Activated naive CD8-positive, alpha-beta T cell treated with anti-CD3 and anti-CD28 coated beads for 36 hours (primary cell): ENCODE measurements around the gene HHIPL1. TPM values are rescaled to one million over a fixed set of nuclear protein-coding genes. Genes with fewer than 3 reads are reported as not detected.

Experiments used
- DNase-seq: peaks from one replicate; pipeline ENCODE4 v3.0.0; 2021
- H3K27ac Mint-ChIP-seq: one replicate; pipeline ENCODE4 v1.8.0; 2022; ENCODE audit warnings: mild to moderate bottlenecking, moderate library complexity, mixed read lengths
- H3K27me3 Mint-ChIP-seq: one replicate; pipeline ENCODE4 v1.8.0; 2022; ENCODE audit warnings: mild to moderate bottlenecking, mixed read lengths
- H3K36me3 Mint-ChIP-seq: one replicate; pipeline ENCODE4 v1.8.0; 2021; ENCODE audit warnings: mild to moderate bottlenecking, mixed read lengths
- H3K4me1 Mint-ChIP-seq: one replicate; pipeline ENCODE4 v1.8.0; 2021; ENCODE audit warnings: mixed read lengths
- H3K4me3 Mint-ChIP-seq: one replicate; pipeline ENCODE4 v1.8.0; 2022; ENCODE audit warnings: mild to moderate bottlenecking, moderate library complexity, mixed read lengths
- H3K9me3 Mint-ChIP-seq: one replicate; pipeline ENCODE4 v1.8.0; 2022; ENCODE audit warnings: mixed read lengths
- total RNA-seq, 2 experiments: library from RNA; stranded (reverse); gene quantifications; one replicate each; pipeline ENCODE4 v1.2.3, GENCODE V29; 2021

The HHIPL1 gene
- total RNA-seq, 2 experiments from 2014 or later: 0.02 TPM; not detected in 1

GRCh38 chr14:99681101-99681831, 36.3 kb downstream of the HHIPL1 start:
- H3K4me3 Mint-ChIP-seq: no peak overlapping the region
- H3K4me1 Mint-ChIP-seq: peaks cover 7% of the 10 kb centered on the region
- H3K9me3 Mint-ChIP-seq: peaks cover 6% of the 10 kb centered on the region
- H3K27ac Mint-ChIP-seq: no peak overlapping the region
- H3K36me3 Mint-ChIP-seq: no peaks in the 10 kb centered on the region
- H3K27me3 Mint-ChIP-seq: peaks cover 7% of the 10 kb centered on the region
- DNase-seq: no peak

- DNase-seq: no peak
- H3K27me3 Mint-ChIP-seq: peaks cover 7% of the 10 kb centered on the region
- peaks cover 2% of the 10 kb centered on the region for H3K4me1 Mint-ChIP-seq
- H3K27ac Mint-ChIP-seq: no peak overlapping the region
- H3K4me3 Mint-ChIP-seq: no peak overlapping the region
- H3K36me3 Mint-ChIP-seq: no peaks in the 10 kb centered on the region
- H3K9me3 Mint-ChIP-seq: peaks cover 6% of the 10 kb centered on the region
These were observed 36.9 kb downstream of the HHIPL1 start for GRCh38 chr14:99681832-99682148.

GRCh38 chr14:99682809-99683618, 38.1 kb downstream of the HHIPL1 start:
- peak; percentile 86 for DNase-seq
- H3K4me3 Mint-ChIP-seq: peak overlapping the region; percentile 85
- peaks cover 13% of the 10 kb centered on the region for H3K27me3 Mint-ChIP-seq
- H3K4me1 Mint-ChIP-seq: peaks cover 2% of the 10 kb centered on the region
- H3K9me3 Mint-ChIP-seq: peaks cover 6% of the 10 kb centered on the region
- no peaks in the 10 kb centered on the region for H3K36me3 Mint-ChIP-seq
- H3K27ac Mint-ChIP-seq: peak overlapping the region; percentile 81

GRCh38 chr14:99683619-99684409, 38.9 kb downstream of the HHIPL1 start, which contains the start of gene CYP46A1:
Gene CYP46A1 (plus strand): TSS chr14:99684298. CDS start chr14:99684418, 120 bp downstream.
- Mint-ChIP-seq H3K4me1 (peaks cover 2% of the 10 kb centered on the region), H3K27ac (peak within 1 kb of the TSS; percentile 81), H3K36me3 (no peaks in the 10 kb centered on the region), H3K9me3 (peaks cover under 1% of the 10 kb centered on the region), H3K27me3 (peaks cover 21% of the 10 kb centered on the region), H3K4me3 (peak within 1 kb of the TSS; percentile 85)
- DNase-seq: peak; percentile 100

GRCh38 chr14:99684410-99684934, 39.5 kb downstream of the HHIPL1 start:
- Mint-ChIP-seq H3K4me3 (no peak overlapping the region), H3K27me3 (peaks cover 25% of the 10 kb centered on the region), H3K9me3 (no peaks in the 10 kb centered on the region), H3K36me3 (no peaks in the 10 kb centered on the region), H3K27ac (no peak overlapping the region), H3K4me1 (peaks cover 2% of the 10 kb centered on the region)
- no peak for DNase-seq

GRCh38 chr14:99685151-99685591, 40.2 kb downstream of the HHIPL1 start:
- Mint-ChIP-seq H3K27me3 (peaks cover 32% of the 10 kb centered on the region), H3K4me1 (peaks cover 2% of the 10 kb centered on the region), H3K4me3 (peak overlapping the region; percentile 30), H3K36me3 (no peaks in the 10 kb centered on the region), H3K27ac (no peak overlapping the region), H3K9me3 (no peaks in the 10 kb centered on the region)
- no peak for DNase-seq

GRCh38 chr14:99685596-99685995, 40.7 kb downstream of the HHIPL1 start:
- H3K36me3 Mint-ChIP-seq: no peaks in the 10 kb centered on the region

DNA sequence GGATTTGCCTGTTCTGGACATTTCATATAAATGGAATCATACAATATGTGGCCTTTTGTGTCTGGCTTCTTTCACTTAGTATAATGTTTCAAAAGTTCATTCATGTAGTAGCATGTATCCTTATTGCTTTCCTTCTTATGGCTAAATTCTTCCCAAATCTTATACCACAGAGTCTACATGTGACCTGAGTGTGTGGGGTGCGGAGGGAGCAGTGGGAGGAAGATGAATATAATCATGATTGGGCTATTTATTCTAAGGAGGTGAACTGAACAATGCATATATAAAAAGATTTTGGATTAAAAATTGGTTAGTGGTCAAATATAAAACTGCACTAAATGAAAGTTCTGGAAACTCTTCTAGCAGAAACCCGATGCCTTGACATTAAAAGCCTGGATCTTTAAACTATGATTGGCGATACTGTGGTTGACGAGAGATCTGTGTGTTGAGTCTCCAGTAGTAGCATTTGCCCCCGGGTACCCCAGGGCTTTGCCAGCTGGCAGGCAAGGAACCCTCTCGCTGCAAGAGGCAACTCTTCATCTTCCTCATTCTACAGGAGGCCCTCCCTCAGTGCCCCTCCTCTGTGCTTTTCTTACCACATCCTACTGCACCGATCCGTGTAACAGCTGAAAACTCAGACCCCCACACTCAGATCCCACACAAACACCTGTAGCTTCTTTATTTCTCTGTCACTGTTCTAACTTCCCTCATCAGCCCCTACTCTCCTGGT, 41.8 kb downstream of the HHIPL1 start:
- no peak overlapping the region for H3K27ac Mint-ChIP-seq
- peaks cover 40% of the 10 kb centered on the region for H3K27me3 Mint-ChIP-seq
- no peak for DNase-seq
- peaks cover 2% of the 10 kb centered on the region for H3K4me1 Mint-ChIP-seq
- no peak overlapping the region for H3K4me3 Mint-ChIP-seq
- H3K36me3 Mint-ChIP-seq: no peaks in the 10 kb centered on the region
- H3K9me3 Mint-ChIP-seq: no peaks in the 10 kb centered on the region

More at GRCh38 chr14:99685596-99685995, 40.7 kb downstream of the HHIPL1 start:
- Mint-ChIP-seq H3K27ac (no peak overlapping the region), H3K4me3 (peak overlapping the region; percentile 3), H3K4me1 (peaks cover 2% of the 10 kb centered on the region), H3K27me3 (peaks cover 35% of the 10 kb centered on the region), H3K9me3 (no peaks in the 10 kb centered on the region)
- no peak for DNase-seq

DNA sequence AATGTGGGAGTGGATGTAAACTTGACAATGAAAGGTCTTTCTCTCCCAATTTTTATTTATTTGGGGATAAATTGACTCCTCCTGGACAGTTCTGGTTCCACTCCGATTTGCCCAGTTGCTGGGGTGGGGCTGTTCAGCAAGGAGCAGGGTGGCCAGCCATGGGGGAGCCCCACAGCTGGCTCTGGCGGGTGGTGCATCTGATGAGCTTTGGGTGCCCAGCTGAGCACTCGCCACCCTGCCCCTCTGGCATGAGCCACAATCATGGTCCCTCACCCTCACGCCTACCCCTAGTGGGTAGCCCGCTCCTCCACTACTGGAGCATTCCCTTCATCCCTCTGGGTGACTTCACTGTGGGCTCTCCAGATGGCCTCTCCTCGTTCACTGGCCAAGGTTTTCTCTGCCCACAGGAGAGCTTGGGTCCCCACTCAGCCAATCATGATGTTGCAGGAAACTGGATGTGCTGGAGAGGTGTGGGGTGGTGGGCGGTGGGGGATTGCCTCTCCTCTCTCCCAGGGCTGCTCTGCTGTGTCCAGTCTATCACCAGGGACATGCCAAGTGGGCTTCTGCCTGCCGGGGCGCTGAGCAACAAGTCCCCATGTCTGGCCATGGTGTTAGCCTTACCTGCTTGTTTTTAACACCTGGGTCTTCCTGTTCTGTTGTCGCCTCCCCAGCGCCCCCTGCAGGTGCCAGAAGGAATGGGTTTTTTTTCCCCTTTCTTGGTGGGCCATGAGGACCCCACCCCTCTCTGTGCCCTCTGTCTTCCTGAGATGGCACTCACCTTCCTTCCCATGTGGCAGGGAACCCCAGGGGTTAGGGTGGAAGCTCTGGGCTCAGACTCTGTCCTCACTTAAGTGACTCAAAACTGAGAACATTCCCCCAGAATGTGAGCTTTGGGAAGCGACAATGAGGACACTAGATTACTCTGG, 42.6 kb downstream of the HHIPL1 start:
- Mint-ChIP-seq H3K4me1 (peaks cover 1% of the 10 kb centered on the region), H3K4me3 (no peak overlapping the region), H3K9me3 (no peaks in the 10 kb centered on the region), H3K36me3 (no peaks in the 10 kb centered on the region), H3K27me3 (peaks cover 40% of the 10 kb centered on the region), H3K27ac (no peak overlapping the region)
- peak; percentile 21 for DNase-seq

DNA sequence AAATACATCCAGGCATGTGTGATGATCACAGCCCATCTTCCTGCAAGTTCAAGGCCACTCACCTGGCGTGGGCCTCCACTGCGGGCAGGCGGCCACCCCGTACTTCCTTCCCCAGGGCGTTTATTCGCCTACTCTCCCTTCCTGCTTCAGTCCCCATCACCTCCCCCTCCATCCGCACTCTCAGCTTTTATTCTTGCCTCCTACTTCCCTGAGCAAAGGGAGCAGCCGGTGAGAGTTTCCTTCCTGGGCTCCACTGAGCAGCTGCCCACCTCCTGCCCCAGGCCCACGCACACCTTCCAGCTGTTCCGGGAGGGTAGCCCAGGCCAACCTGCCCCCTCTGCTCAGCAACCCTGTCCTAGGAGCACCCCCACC, 43.3 kb downstream of the HHIPL1 start:
- Mint-ChIP-seq H3K9me3 (no peaks in the 10 kb centered on the region), H3K4me3 (no peak overlapping the region), H3K27ac (no peak overlapping the region), H3K36me3 (no peaks in the 10 kb centered on the region), H3K4me1 (no peaks in the 10 kb centered on the region), H3K27me3 (peaks cover 40% of the 10 kb centered on the region)
- no peak for DNase-seq

GRCh38 chr14:99688629-99689028, 43.7 kb downstream of the HHIPL1 start:
- no peaks in the 10 kb centered on the region for H3K36me3 Mint-ChIP-seq
- no peak overlapping the region for H3K27ac Mint-ChIP-seq
- H3K4me3 Mint-ChIP-seq: no peak overlapping the region
- H3K4me1 Mint-ChIP-seq: no peaks in the 10 kb centered on the region
- H3K9me3 Mint-ChIP-seq: no peaks in the 10 kb centered on the region
- DNase-seq: no peak
- H3K27me3 Mint-ChIP-seq: peaks cover 40% of the 10 kb centered on the region

DNA sequence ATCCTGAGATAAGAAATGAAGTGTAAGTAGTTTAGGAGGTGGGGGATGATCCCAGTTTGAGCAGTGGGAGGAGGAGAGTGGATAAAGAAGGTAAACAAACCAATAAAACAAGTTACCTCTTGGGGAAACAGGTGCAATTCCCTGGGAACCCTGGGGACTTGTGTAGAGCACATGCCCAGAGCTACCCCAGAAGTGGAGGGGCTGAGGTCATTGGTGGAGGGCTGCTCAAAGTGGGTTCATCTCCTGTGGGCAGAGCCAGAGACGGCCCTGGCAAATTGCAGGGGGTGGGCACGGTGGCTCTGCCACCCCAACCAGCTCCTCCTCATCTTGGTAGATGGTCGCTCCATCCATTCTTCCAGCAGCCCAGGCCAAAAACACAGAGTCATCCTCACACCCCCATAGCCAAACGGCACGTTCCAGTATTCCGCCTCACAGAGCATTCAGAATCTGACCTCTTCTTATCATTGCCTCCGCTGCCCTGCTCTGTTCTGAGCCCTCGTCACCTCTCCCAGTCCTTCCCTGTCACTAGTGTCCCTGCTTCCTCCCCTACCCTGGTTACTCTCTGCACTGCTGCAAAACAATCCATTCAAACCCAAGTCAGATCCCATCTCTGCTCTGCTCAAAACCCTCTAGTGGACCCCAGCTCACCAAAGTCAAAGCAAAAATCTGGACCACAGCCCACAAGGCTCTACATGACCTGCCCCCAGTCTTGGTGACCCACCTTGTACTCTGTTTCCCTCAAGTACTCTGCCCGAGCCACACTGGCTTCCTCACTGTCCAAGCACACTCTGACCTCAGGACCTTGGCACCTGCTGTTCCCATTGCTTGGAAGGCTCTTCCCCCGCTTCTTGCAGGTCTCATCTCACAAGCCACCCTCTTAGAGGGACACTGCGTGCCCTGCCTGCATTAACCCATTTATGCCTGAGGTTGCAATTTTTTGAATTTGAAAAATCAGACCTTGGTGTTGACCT, 44.6 kb downstream of the HHIPL1 start:
- no peak for DNase-seq
- Mint-ChIP-seq H3K9me3 (no peaks in the 10 kb centered on the region), H3K27me3 (peaks cover 40% of the 10 kb centered on the region), H3K27ac (no peak overlapping the region), H3K4me1 (no peaks in the 10 kb centered on the region), H3K4me3 (no peak overlapping the region), H3K36me3 (no peaks in the 10 kb centered on the region)

DNA sequence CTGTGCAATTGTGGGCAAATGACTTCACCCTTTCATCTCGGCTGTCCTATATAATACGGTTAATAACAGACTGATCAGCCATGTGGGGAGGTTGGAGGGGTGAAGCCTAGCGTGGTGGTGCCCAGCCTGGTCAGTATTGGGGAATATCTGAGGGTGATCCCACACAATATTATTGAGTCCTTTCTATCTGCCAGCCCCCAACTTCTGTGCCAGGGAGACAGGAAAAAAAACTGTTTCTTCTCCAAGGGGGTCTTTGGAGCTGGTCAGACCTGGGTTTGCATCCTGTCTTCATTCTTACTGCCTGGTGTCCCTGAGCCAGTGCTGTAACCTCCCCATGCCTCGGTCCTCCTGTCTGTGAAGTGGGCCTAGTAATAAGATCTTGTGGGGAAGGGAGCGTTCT, 45.7 kb downstream of the HHIPL1 start:
- no peak overlapping the region for H3K27ac Mint-ChIP-seq
- H3K9me3 Mint-ChIP-seq: no peaks in the 10 kb centered on the region
- no peaks in the 10 kb centered on the region for H3K4me1 Mint-ChIP-seq
- no peak for DNase-seq
- no peaks in the 10 kb centered on the region for H3K36me3 Mint-ChIP-seq
- H3K27me3 Mint-ChIP-seq: peaks cover 35% of the 10 kb centered on the region
- H3K4me3 Mint-ChIP-seq: no peak overlapping the region
